ENCODE data around the gene EYS.

EYS gene

DNA sequence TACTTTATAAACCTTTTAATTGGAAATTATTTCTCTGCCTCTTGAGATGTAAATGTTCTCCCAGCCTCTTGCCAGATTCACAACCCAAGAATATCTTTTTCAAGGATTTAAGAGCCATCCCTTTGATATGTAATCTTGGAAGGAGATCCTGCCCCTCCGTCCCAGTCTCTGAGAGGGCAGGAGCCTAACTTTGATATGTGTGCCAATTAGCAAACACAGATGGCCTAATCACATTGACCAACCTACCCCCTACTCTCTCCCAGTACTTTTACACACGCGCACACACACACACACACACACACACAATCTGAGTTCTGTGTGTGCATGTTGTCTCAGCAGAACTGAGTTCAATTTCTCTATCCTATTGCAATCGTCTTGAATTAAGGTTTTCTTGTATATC is 1447.7 kb downstream of the EYS start:
- TF ChIP-seq CTCF (IDR thresholded peaks at IDR 0.05; ENCODE audit: low read depth, low read length) = no peak
- no peak overlapping the region for H3K4me3 ChIP-seq (ENCODE audit: low read depth, low read length)

GRCh38 chr6:64258752-64259151 is 1448.3 kb downstream of the EYS start:
- H3K4me3 ChIP-seq (ENCODE audit: low read depth, low read length) = no peak overlapping the region
- TF ChIP-seq CTCF (IDR thresholded peaks at IDR 0.05; ENCODE audit: low read depth, low read length) = no peak

DNA sequence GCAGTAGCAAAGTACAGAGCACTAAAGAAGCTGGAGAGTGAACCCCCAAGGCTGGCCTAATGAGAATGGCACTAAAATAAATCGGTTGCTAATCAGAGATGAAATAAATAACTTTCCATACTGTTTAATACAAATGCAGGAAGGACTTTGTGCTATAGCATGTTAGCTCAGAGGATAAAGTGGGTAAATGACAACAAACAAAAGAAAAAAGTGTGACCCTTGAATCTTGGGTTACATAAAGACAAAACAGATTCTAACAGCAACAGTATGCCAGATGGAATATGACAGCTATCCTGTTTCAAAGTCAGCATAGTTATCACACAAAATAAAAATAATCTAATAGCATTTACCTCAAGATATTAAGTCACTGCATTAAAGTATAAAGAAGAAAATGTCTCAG is 1448.7 kb downstream of the EYS start:
- no peak for TF ChIP-seq CTCF (IDR thresholded peaks at IDR 0.05; ENCODE audit: low read depth, low read length)
- no peak overlapping the region for H3K4me3 ChIP-seq (ENCODE audit: low read depth, low read length)

GRCh38 chr6:64257586-64257985 is 1449.4 kb downstream of the EYS start:
- no peak for TF ChIP-seq CTCF (IDR thresholded peaks at IDR 0.05; ENCODE audit: low read depth, low read length)
- no peak overlapping the region for H3K4me3 ChIP-seq (ENCODE audit: low read depth, low read length)

GRCh38 chr6:64256483-64256882 is 1450.5 kb downstream of the EYS start:
- no peak for TF ChIP-seq CTCF (IDR thresholded peaks at IDR 0.05; ENCODE audit: low read depth, low read length)
- no peak overlapping the region for H3K4me3 ChIP-seq (ENCODE audit: low read depth, low read length)

- TF ChIP-seq CTCF (IDR thresholded peaks at IDR 0.05; ENCODE audit: low read depth, low read length) = no peak
- no peak overlapping the region for H3K4me3 ChIP-seq (ENCODE audit: low read depth, low read length)
These were observed 1452.0 kb downstream of the EYS start for GRCh38 chr6:64255000-64255399.

GRCh38 chr6:64254558-64254957 is 1452.5 kb downstream of the EYS start:
- H3K4me3 ChIP-seq (ENCODE audit: low read depth, low read length) = no peak overlapping the region
- TF ChIP-seq CTCF (IDR thresholded peaks at IDR 0.05; ENCODE audit: low read depth, low read length) = no peak
